HG02852 (cell line): Measurements from ENCODE around the gene C1R.
"Not testable (repeated sequence)": the region's sequence is repeated elsewhere in the genome, so short reads cannot be mapped to it uniquely, and the experiment has no call there.

Source experiments
- ATAC-seq: cut with Tn5 transposase; IDR thresholded peaks from one replicate; pipeline ENCODE4 v1.9.1; 2021; ENCODE audit warnings: mild to moderate bottlenecking, moderate library complexity; ENCODE audit not compliant: unreplicated experiment

C1R gene

GRCh38 chr12:7121324-7121723, 29.1 kb upstream of the C1R start:
- no peak for ATAC-seq

GRCh38 chr12:7120166-7120565, 27.9 kb upstream of the C1R start:
- no peak for ATAC-seq

GRCh38 chr12:7118881-7119280, 26.6 kb upstream of the C1R start:
- no peak for ATAC-seq

- no peak for ATAC-seq
Measured at GRCh38 chr12:7117670-7118069, 25.4 kb upstream of the C1R start.

GRCh38 chr12:7116916-7117315, 24.7 kb upstream of the C1R start:
- no peak for ATAC-seq

GRCh38 chr12:7116196-7116595, 24.0 kb upstream of the C1R start:
- ATAC-seq = no peak

- ATAC-seq = no peak
Measured at GRCh38 chr12:7114851-7115250, 22.6 kb upstream of the C1R start.

GRCh38 chr12:7114008-7114407, 21.8 kb upstream of the C1R start:
- no peak for ATAC-seq

- ATAC-seq = no peak
Measured at GRCh38 chr12:7113389-7113871, 21.2 kb upstream of the C1R start.

- no peak for ATAC-seq
Measured at GRCh38 chr12:7112041-7112440, 19.8 kb upstream of the C1R start.

- ATAC-seq = no peak
Measured at GRCh38 chr12:7110661-7111060, 18.4 kb upstream of the C1R start.

GRCh38 chr12:7109572-7109920, 17.3 kb upstream of the C1R start:
- no peak for ATAC-seq

GRCh38 chr12:7108796-7109571, 16.7 kb upstream of the C1R start, which contains the start of gene C1RL:
Gene C1RL (minus strand): TSS chr12:7109214. CDS start chr12:7109180, 34 bp downstream.
- ATAC-seq = no peak

- peak; percentile 94 for ATAC-seq
Measured at GRCh38 chr12:7108003-7108795, 16.0 kb upstream of the C1R start.

- no peak for ATAC-seq
Measured at GRCh38 chr12:7107636-7108002, 15.4 kb upstream of the C1R start.

- ATAC-seq = not testable (repeated sequence)
Measured at GRCh38 chr12:7107181-7107580, 14.9 kb upstream of the C1R start.

GRCh38 chr12:7106082-7106481, 13.8 kb upstream of the C1R start:
- no peak for ATAC-seq

- ATAC-seq = no peak
Measured at GRCh38 chr12:7103837-7104584, 11.8 kb upstream of the C1R start.

GRCh38 chr12:7102582-7102981, 10.3 kb upstream of the C1R start:
- no peak for ATAC-seq

- ATAC-seq = no peak
Measured at GRCh38 chr12:7101694-7102131, 9.5 kb upstream of the C1R start.

GRCh38 chr12:7101047-7101693, 8.9 kb upstream of the C1R start:
- ATAC-seq = no peak
